HepG2 (cell line): ENCODE results near the gene SMOC1. TPM values are rescaled to one million over a fixed set of nuclear protein-coding genes. Genes with fewer than 3 reads are reported as not detected.

ENCODE experiments used
- ATAC-seq: fragments of 200-7000 bp; cut with Tn5 transposase; 3 replicates; pipeline ENCODE4 v1.9.1; 2020; ENCODE audit warnings: mild to moderate bottlenecking, moderate library complexity
- BruUV-seq: library from RNA; stranded (reverse); fragments of 400-500 nt; replicated peaks from 2 replicates; lab custom pipeline; 2021; lab: Mats Ljungman, UMichigan
- CTCF ChIA-PET: fragments of 300-600 bp; formaldehyde crosslinking; extraction: SDS; loops from one replicate; lab custom pipeline; 2021; ENCODE audit warnings: low total read pairs, inconsistent platforms, low intra/inter-chr PET ratio; lab: Yijun Ruan, JAX
- POLR2A ChIA-PET: fragments of 350-600 bp; sonication (Branson Sonifier 250); formaldehyde crosslinking; loops from one replicate; lab custom pipeline; 2020; ENCODE audit warnings: antibody characterized with exemption, inconsistent platforms; lab: Yijun Ruan, JAX
- DNase-seq: peaks from one replicate; pipeline ENCODE4 v3.0.0-alpha.2; 2015; ENCODE audit warnings: low spot score
- FAIRE-seq: peaks from 3 replicates; lab custom pipeline; 2011; peaks lifted over from hg19 to GRCh38; lab: Jason Lieb, UNC
- H2AFZ ChIP-seq: one replicate; pipeline ENCODE4 v1.6.1; 2011; ENCODE audit warnings: low read length, inconsistent platforms
- H3K27ac ChIP-seq: fragments of 300-600 bp; 3 replicates; pipeline ENCODE4 v1.8.0; 2011; ENCODE audit warnings: mixed run types, mild to moderate bottlenecking, mixed read lengths, low read length, inconsistent platforms; ENCODE audit not compliant: insufficient read depth; ENCODE audit errors: extremely low read length
- H3K27me3 ChIP-seq, 2 experiments: fragments of 200-600 bp in 1 of 2; 2 replicates in 1 of 2; 3 replicates in 1 of 2; pipeline versions ENCODE4 v1.6.0 to v1.8.0; 2011; ENCODE audit warnings: low read length in 2 of 2, mild to moderate bottlenecking in 2 of 2, moderate library complexity in 2 of 2, inconsistent platforms in 1 of 2; ENCODE audit not compliant: insufficient read depth in 2 of 2, control insufficient read depth in 1 of 2
- H3K36me3 ChIP-seq, 2 experiments: fragments of 200-600 bp in 1 of 2; replicated peaks in 1 of 2; 2 replicates in 1 of 2; 3 replicates in 1 of 2; pipeline versions ENCODE4 v1.5.1 to v1.8.0; 2011; ENCODE audit warnings: low read length in 2 of 2, inconsistent platforms in 1 of 2; ENCODE audit not compliant: insufficient read depth in 2 of 2, control insufficient read depth in 1 of 2
- H3K4me1 ChIP-seq: 2 replicates; pipeline ENCODE4 v1.5.1; 2012; ENCODE audit warnings: low read length, inconsistent platforms; ENCODE audit not compliant: insufficient read depth
- H3K4me2 ChIP-seq: 2 replicates; pipeline ENCODE4 v1.6.0; 2011; ENCODE audit warnings: low read depth, low read length, inconsistent platforms
- H3K4me3 ChIP-seq, 3 experiments: fragments of 200-600 bp in 1 of 3; sonication (generic), shearing (Covaris generic) in 1 of 3; replicated peaks in 1 of 3; 2 replicates each; pipeline ENCODE4 v1.5.1; 2011 to 2016; ENCODE audit warnings: low read length in 3 of 3, inconsistent platforms in 2 of 3, low read depth in 2 of 3, mild to moderate bottlenecking in 2 of 3, control low read depth in 1 of 3, mixed read lengths in 1 of 3; ENCODE audit not compliant: insufficient read depth in 1 of 3
- H3K79me2 ChIP-seq: one replicate; pipeline ENCODE4 v1.6.1; 2011; ENCODE audit warnings: low read length, inconsistent platforms; ENCODE audit not compliant: insufficient read depth
- H3K9ac ChIP-seq: 2 replicates; pipeline ENCODE4 v1.6.0; 2011; ENCODE audit warnings: mild to moderate bottlenecking, low read depth, low read length, inconsistent platforms; ENCODE audit not compliant: insufficient read depth
- H3K9me3 ChIP-seq: 2 replicates; pipeline ENCODE4 v1.5.1; 2012; ENCODE audit warnings: mild to moderate bottlenecking, low read length
- H4K20me1 ChIP-seq: 2 replicates; pipeline ENCODE4 v1.6.0; 2011; ENCODE audit warnings: inconsistent platforms, mild to moderate bottlenecking, low read length, moderate library complexity; ENCODE audit not compliant: insufficient read depth
- FIP1L1 ChIP-seq: fragments of 200-400 bp; formaldehyde crosslinking; IDR thresholded peaks from 2 replicates; pipeline ENCODE4 v1.6.1; 2018; ENCODE audit warnings: low read depth, mild to moderate bottlenecking, low read length, moderate library complexity, borderline replicate concordance; ENCODE audit not compliant: insufficient read depth
- GATAD2A ChIP-seq: IDR thresholded peaks from 2 replicates; pipeline ENCODE4 v1.6.1; 2016
- IKZF1 ChIP-seq: fragments of 450-650 bp; IDR thresholded peaks from 2 replicates; pipeline ENCODE4 v1.7.1; 2016
- PAF1 ChIP-seq: IDR thresholded peaks from 2 replicates; pipeline ENCODE4 v1.6.1; 2016; ENCODE audit warnings: missing genetic modification reagents, missing compliant biosample characterization
- RFXANK ChIP-seq: IDR thresholded peaks from 2 replicates; pipeline ENCODE4 v1.6.1; 2016
- SP5 ChIP-seq: IDR thresholded peaks from 2 replicates; pipeline ENCODE4 v1.6.1; 2016; ENCODE audit warnings: low read depth, borderline replicate concordance
- STAG1 ChIP-seq: sonication (generic); formaldehyde crosslinking; IDR thresholded peaks from 2 replicates; pipeline ENCODE4 v1.4.0; 2020; ENCODE audit warnings: missing genetic modification reagents
- ZNF552 ChIP-seq: sonication (generic); formaldehyde crosslinking; IDR thresholded peaks from 2 replicates; pipeline ENCODE4 v1.9.0; 2022; ENCODE audit warnings: missing genetic modification reagents, mild to moderate bottlenecking, borderline replicate concordance
- WGBS: methylation state at CpG from one replicate; pipeline ENCODE4 v1.1.6; 2017; ENCODE audit warnings: low lambda C conversion rate; 5-methylcytosine and 5-hydroxymethylcytosine counted together
- in situ Hi-C: cut with HindIII; loops from 2 replicates; pipeline ENCODE4 v1.10.0; 2017; ENCODE audit warnings: low pct_unique_long_range_greater_than_20kb; ENCODE audit not compliant: extremely low pct_ligation_motif_present
- intact Hi-C: fragments of 100-400 bp; cut with micrococcal nuclease; formaldehyde crosslinking; loops from one replicate; pipeline ENCODE4 v1.10.0; 2022; ENCODE audit not compliant: unreplicated experiment
- polyA plus RNA-seq, 8 experiments: library from polyadenylated mRNA; depleted of rRNA in 3 of 8; stranded (reverse) in 7 of 8; unstranded in 1 of 8; fragments of >200 nt; fragmentation: Illumina TruSeq in 4 of 8; extraction: Trizol in 4 of 8; gene quantifications; 2 replicates each; pipeline versions ENCODE4 v1.2.1 to v1.2.3, GENCODE V29; 2011 to 2016; ENCODE audit warnings: low read depth in 4 of 8, missing spikeins in 1 of 8, mixed read lengths in 1 of 8; ENCODE audit not compliant: insufficient read depth in 1 of 8
- total RNA-seq, 5 experiments: library from RNA; depleted of rRNA; stranded (reverse); fragments of >200 nt; fragmentation: Illumina TruSeq; extraction: Trizol; gene quantifications; 2 replicates each; pipeline ENCODE4 v1.2.3, GENCODE V29; 2016; ENCODE audit warnings: low read depth in 1 of 5
- TF ChIP-seq, protein P1 (sequence below): sonication (generic); formaldehyde crosslinking; IDR thresholded peaks from 2 replicates; pipeline ENCODE4 v1.5.1; 2020; ENCODE audit warnings: missing genetic modification reagents, mild to moderate bottlenecking, borderline replicate concordance
- TF ChIP-seq, protein P2 (sequence below): sonication (generic); formaldehyde crosslinking; IDR thresholded peaks from 2 replicates; pipeline ENCODE4 v1.5.0; 2020; ENCODE audit warnings: missing genetic modification reagents

SMOC1 gene
- total and polyA plus RNA-seq, 2 of the 13 experiments (the other 11 are each of a cell fraction or from before 2014, with no cell fraction given): 17.8 to 35.6 TPM

DNA sequence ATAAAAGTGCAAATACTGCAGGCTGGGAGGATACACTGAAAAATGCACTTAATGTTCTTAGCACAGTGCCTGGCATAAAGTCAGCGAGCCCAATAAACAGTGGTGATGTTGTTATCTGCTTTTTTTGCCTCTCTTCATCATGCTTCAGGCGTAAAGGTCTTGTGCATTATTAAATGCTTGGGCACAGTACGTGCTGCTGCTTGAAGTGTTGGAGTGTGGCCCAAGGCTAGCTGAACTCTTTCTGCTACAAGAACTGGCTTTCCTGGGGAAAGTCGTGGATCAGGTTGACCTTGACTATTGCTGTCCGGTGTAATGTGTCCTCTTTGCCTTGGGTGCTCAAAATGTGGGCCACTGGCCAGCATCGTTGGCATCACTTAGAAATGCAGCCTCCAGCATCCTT is 43.0 kb downstream of the SMOC1 start (continued):
- TF ChIP-seq, protein P1, sequence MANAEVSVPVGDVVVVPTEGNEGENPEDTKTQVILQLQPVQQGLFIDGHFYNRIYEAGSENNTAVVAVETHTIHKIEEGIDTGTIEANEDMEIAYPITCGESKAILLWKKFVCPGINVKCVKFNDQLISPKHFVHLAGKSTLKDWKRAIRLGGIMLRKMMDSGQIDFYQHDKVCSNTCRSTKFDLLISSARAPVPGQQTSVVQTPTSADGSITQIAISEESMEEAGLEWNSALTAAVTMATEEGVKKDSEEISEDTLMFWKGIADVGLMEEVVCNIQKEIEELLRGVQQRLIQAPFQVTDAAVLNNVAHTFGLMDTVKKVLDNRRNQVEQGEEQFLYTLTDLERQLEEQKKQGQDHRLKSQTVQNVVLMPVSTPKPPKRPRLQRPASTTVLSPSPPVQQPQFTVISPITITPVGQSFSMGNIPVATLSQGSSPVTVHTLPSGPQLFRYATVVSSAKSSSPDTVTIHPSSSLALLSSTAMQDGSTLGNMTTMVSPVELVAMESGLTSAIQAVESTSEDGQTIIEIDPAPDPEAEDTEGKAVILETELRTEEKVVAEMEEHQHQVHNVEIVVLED (CRISPR knock-in tag): no peak
- no peak for TF ChIP-seq ZNF552 (CRISPR knock-in tag)

DNA sequence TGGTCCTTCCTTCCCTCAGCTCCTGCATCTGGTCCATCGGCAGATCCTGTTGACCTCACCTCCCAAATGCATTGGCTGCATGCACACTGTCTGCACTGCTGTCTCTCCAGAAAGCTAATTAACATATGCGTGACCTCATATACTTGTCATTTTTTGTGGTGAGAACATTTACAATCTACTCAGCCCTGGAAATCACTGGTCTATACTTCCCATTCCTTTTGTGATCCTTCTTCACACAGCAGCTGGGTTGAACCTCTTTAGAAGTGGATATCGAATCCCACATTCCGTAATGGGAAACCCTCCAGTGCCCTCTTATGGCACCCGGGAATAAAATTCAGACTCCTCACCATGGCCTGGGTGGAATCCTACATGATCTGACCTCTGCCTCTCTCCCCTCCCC is 45.0 kb downstream of the SMOC1 start:
- Histone ChIP-seq H3K4me3 (no peak overlapping the region), H2AFZ (no peak overlapping the region), H3K79me2 (peaks cover 12% of the 10 kb centered on the region), H3K36me3 (no peaks in the 10 kb centered on the region), H3K27ac (no peak overlapping the region), H3K9ac (no peak overlapping the region), H3K27me3 (no peaks in the 10 kb centered on the region), H3K9me3 (no peaks in the 10 kb centered on the region), H3K4me1 (peaks cover 11% of the 10 kb centered on the region; the same call in 1 of the 2 replicates), H4K20me1 (no peaks in the 10 kb centered on the region), H3K4me2 (no peak overlapping the region)
- POLR2A ChIA-PET: no interaction called here
- 96% methylated on average over 5 of the region's 5 CpGs for WGBS
- DNase-seq: no peak
- in situ Hi-C loops (no loop called here), intact Hi-C loops (no loop called here)
- TF ChIP-seq RFXANK (no peak), STAG1 (CRISPR knock-in tag) (peak; percentile 25; the same call in 1 of the 2 replicates)
- CTCF ChIA-PET: no interaction called here
- BruUV-seq: no TSS peak
- no peak for ATAC-seq
- FAIRE-seq: no peak

DNA sequence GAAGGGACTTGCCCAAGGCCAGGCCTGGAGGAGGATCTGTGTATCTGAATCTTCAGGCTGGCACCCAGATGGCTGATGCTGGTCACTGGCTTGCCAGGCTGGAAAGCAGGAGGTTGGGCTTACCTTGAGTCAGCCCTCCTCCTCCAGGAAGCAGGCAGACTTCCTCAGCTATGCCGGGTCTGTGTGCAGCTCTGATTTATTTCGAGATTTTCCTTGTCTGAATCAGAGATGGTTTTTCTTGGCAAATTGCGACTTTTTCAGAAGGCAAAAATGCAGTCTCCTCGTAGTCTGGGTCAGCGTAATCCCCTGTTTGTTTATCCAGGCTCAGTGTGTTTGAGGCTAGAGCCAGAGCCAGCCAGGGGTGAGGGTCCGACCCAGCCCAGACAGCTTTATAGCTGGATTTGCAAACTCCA is 48.9 kb downstream of the SMOC1 start:
- no peaks in the 10 kb centered on the region for H3K9me3 ChIP-seq
- DNase-seq: no peak
- POLR2A ChIA-PET: no interaction called here
- CTCF ChIA-PET: no interaction called here
- H4K20me1 ChIP-seq: peaks cover 4% of the 10 kb centered on the region; the same call in 1 of the 2 replicates
- ATAC-seq: no peak
- no peak overlapping the region for H3K4me3 ChIP-seq
- no TSS peak for BruUV-seq
- no peak for FAIRE-seq
- intact Hi-C loops (no loop called here), in situ Hi-C loops (no loop called here)
- peaks cover 8% of the 10 kb centered on the region for H3K79me2 ChIP-seq
- H3K27me3 ChIP-seq: no peaks in the 10 kb centered on the region
- no peak overlapping the region for H3K9ac ChIP-seq
- no peaks in the 10 kb centered on the region; a peak in 1 of 5 replicates for H3K36me3 ChIP-seq
- H3K27ac ChIP-seq: no peak overlapping the region
- H3K4me2 ChIP-seq: no peak overlapping the region
- no peak overlapping the region for H2AFZ ChIP-seq
- H3K4me1 ChIP-seq: peaks cover 13% of the 10 kb centered on the region; the same call in 1 of the 2 replicates
- 92% methylated on average over 6 of the region's 6 CpGs for WGBS
- TF ChIP-seq GATAD2A: no peak
- TF ChIP-seq PAF1 (CRISPR knock-in tag): no peak
- no peak for TF ChIP-seq IKZF1
- TF ChIP-seq, protein P2, sequence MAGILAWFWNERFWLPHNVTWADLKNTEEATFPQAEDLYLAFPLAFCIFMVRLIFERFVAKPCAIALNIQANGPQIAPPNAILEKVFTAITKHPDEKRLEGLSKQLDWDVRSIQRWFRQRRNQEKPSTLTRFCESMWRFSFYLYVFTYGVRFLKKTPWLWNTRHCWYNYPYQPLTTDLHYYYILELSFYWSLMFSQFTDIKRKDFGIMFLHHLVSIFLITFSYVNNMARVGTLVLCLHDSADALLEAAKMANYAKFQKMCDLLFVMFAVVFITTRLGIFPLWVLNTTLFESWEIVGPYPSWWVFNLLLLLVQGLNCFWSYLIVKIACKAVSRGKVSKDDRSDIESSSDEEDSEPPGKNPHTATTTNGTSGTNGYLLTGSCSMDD (CRISPR knock-in tag): no peak
- TF ChIP-seq FIP1L1: no peak
- no peak for TF ChIP-seq SP5 (CRISPR knock-in tag)
